ENCODE results near the gene BYSL. TPM values are rescaled to one million over a fixed set of nuclear protein-coding genes. Genes with fewer than 3 reads are reported as not detected.

Gene BYSL
- total RNA-seq, 1 donor from 2014 or later = 32.8 TPM

GRCh38 chr6:41901882-41902519 is 19.3 kb upstream of the BYSL start:
- H3K27me3 Mint-ChIP-seq (ENCODE audit: low read depth) = no peaks in the 10 kb centered on the region
- no peak overlapping the region for H3K4me3 Mint-ChIP-seq
- no peak for TF ChIP-seq CTCF (IDR thresholded peaks at IDR 0.05; ENCODE audit: unreplicated experiment)
- no peaks in the 10 kb centered on the region for H3K4me1 Mint-ChIP-seq
- no peaks in the 10 kb centered on the region for H3K9me3 Mint-ChIP-seq
- no peak overlapping the region for H3K27ac Mint-ChIP-seq
- H3K36me3 Mint-ChIP-seq = peaks cover 18% of the 10 kb centered on the region
- no peak for DNase-seq (ENCODE audit: low spot score in 2 of 2, unreplicated experiment in 2 of 2)

- peaks cover 25% of the 10 kb centered on the region for H3K36me3 Mint-ChIP-seq
- H3K4me1 Mint-ChIP-seq = no peaks in the 10 kb centered on the region
- H3K4me3 Mint-ChIP-seq = no peak overlapping the region
- no peak overlapping the region for H3K27ac Mint-ChIP-seq
- no peaks in the 10 kb centered on the region for H3K27me3 Mint-ChIP-seq (ENCODE audit: low read depth)
- no peak for TF ChIP-seq CTCF (IDR thresholded peaks at IDR 0.05; ENCODE audit: unreplicated experiment)
- DNase-seq (ENCODE audit: low spot score in 2 of 2, unreplicated experiment in 2 of 2) = no peak
- no peaks in the 10 kb centered on the region for H3K9me3 Mint-ChIP-seq
Measured at GRCh38 chr6:41909727-41910126, 11.6 kb upstream of the BYSL start.

GRCh38 chr6:41914343-41914742 is 7.0 kb upstream of the BYSL start:
- no peak for TF ChIP-seq CTCF (IDR thresholded peaks at IDR 0.05; ENCODE audit: unreplicated experiment)
- peaks cover under 1% of the 10 kb centered on the region for H3K4me1 Mint-ChIP-seq

GRCh38 chr6:41914869-41915530 is 6.3 kb upstream of the BYSL start:
- Mint-ChIP-seq H3K27me3 (ENCODE audit: low read depth) (no peaks in the 10 kb centered on the region), H3K36me3 (peaks cover 11% of the 10 kb centered on the region), H3K9me3 (no peaks in the 10 kb centered on the region), H3K27ac (no peak overlapping the region), H3K4me3 (no peak overlapping the region), H3K4me1 (peaks cover 7% of the 10 kb centered on the region)
- DNase-seq (ENCODE audit: low spot score in 2 of 2, unreplicated experiment in 2 of 2) = no peak
- no peak for TF ChIP-seq CTCF (IDR thresholded peaks at IDR 0.05; ENCODE audit: unreplicated experiment)

More at GRCh38 chr6:41914343-41914742, 7.0 kb upstream of the BYSL start:
- no peaks in the 10 kb centered on the region for H3K9me3 Mint-ChIP-seq
- H3K27ac Mint-ChIP-seq = no peak overlapping the region
- no peaks in the 10 kb centered on the region for H3K27me3 Mint-ChIP-seq (ENCODE audit: low read depth)
- no peak for DNase-seq (ENCODE audit: low spot score in 2 of 2, unreplicated experiment in 2 of 2)
- H3K4me3 Mint-ChIP-seq = no peak overlapping the region
- H3K36me3 Mint-ChIP-seq = peaks cover 11% of the 10 kb centered on the region

- Mint-ChIP-seq H3K27ac (no peak overlapping the region), H3K4me3 (no peak overlapping the region), H3K36me3 (peaks cover 10% of the 10 kb centered on the region), H3K4me1 (peaks cover 19% of the 10 kb centered on the region), H3K9me3 (no peaks in the 10 kb centered on the region), H3K27me3 (ENCODE audit: low read depth) (no peaks in the 10 kb centered on the region)
- no peak for TF ChIP-seq CTCF (IDR thresholded peaks at IDR 0.05; ENCODE audit: unreplicated experiment)
- DNase-seq (ENCODE audit: low spot score in 2 of 2, unreplicated experiment in 2 of 2) = no peak
Measured at GRCh38 chr6:41917528-41917927, 3.8 kb upstream of the BYSL start.
